ENCODE measurements around the gene VPS13D.

The VPS13D gene

DNA sequence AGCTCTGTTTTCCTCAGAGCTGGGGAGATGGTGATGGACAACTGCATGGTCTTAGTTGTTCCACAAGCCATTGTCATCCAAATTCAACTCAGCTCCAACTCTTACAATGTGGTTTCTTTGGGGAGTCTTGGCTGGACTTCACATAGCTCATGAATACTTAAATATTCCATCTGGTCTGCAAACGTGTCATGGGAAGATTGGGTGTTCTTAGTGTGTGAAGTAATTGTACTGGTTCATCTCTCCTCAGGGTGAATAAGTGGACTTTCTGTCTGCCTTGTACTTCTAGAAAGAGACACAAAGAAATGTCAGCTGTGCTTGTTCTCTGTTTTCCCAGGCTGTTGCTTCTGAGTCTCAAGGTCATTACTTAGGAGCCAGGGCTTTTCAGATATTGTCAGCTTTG lies 106.6 kb downstream of the VPS13D start:
- TF ChIP-seq, protein P1, sequence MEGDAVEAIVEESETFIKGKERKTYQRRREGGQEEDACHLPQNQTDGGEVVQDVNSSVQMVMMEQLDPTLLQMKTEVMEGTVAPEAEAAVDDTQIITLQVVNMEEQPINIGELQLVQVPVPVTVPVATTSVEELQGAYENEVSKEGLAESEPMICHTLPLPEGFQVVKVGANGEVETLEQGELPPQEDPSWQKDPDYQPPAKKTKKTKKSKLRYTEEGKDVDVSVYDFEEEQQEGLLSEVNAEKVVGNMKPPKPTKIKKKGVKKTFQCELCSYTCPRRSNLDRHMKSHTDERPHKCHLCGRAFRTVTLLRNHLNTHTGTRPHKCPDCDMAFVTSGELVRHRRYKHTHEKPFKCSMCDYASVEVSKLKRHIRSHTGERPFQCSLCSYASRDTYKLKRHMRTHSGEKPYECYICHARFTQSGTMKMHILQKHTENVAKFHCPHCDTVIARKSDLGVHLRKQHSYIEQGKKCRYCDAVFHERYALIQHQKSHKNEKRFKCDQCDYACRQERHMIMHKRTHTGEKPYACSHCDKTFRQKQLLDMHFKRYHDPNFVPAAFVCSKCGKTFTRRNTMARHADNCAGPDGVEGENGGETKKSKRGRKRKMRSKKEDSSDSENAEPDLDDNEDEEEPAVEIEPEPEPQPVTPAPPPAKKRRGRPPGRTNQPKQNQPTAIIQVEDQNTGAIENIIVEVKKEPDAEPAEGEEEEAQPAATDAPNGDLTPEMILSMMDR (IDR thresholded peaks at IDR 0.05; ENCODE audit: low read depth, low read length), result no peak
- in situ Hi-C loops (cut with HindIII; ENCODE audit: low sequenced_read_pairs), result no loop called here
- no peak overlapping the region for H3K4me3 ChIP-seq (ENCODE audit: low read depth, low read length)
- DNase-seq (ENCODE audit: low read depth, low spot score), result peak; percentile 44

DNA sequence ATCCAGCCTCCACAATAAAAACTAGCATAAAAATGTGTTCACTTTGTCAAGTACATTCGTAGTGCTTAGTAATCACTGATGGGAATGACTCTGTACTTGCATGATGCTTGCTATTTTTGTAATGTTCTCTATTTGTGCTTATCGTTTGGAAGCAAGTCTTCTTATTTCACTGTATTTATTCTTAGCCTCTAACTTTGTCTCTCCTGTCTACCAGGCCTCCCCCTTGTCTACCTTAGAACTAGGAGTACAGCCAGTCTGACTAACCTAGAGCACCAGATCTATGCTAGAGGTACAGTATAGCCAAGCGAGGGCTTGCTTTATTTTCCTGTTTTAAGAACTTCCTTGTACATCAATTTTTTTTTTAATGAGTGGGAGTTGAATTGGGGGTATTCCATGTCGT lies 108.2 kb downstream of the VPS13D start:
- TF ChIP-seq, protein P1 (IDR thresholded peaks at IDR 0.05; ENCODE audit: low read depth, low read length), result no peak
- in situ Hi-C loops (cut with HindIII; ENCODE audit: low sequenced_read_pairs), result no loop called here
- no peak overlapping the region for H3K4me3 ChIP-seq (ENCODE audit: low read depth, low read length)
- DNase-seq (ENCODE audit: low read depth, low spot score), result no peak

DNA sequence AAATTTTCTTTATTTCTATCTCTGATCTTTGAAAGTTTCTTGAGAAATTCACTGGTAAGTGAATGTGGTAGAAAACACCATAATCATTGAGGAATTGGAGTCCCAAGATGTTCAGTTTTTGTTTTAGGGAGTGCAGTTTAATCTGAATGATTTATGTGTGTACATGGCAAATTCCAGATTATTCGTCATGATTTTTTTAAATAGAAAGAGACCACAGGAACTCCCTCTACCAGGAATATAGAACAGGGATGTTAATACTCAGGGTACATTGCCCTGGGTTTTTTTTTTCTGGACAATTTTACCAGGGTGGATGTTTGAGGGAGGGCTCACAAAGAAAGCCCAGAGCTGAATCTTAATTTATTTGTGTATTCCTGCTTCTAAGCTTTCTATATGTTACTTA lies 109.0 kb downstream of the VPS13D start:
- no peak overlapping the region for H3K4me3 ChIP-seq (ENCODE audit: low read depth, low read length)
- in situ Hi-C loops (cut with HindIII; ENCODE audit: low sequenced_read_pairs), result no loop called here
- TF ChIP-seq, protein P1 (IDR thresholded peaks at IDR 0.05; ENCODE audit: low read depth, low read length), result no peak
- DNase-seq (ENCODE audit: low read depth, low spot score), result no peak

DNA sequence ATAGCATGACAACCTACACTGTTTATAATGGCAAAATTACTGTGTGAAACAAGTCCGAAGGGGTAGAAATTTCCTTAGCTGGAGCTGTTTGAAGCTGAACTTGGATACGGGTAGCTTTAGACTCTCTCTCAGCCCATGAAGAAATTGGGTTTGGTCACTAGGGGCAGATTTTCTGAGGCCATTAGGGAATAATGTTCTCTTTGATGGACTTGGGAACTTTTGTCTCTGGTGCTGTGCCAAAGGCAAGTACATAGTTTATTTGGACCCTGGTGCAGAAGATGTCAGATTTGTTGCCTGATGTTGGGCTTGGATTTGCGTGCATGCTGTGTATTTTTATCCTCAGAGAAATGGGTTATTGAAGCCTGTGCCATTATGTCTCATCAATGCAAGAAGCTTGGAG lies 109.6 kb downstream of the VPS13D start:
- DNase-seq (ENCODE audit: low read depth, low spot score), result no peak
- TF ChIP-seq, protein P1 (IDR thresholded peaks at IDR 0.05; ENCODE audit: low read depth, low read length), result peak; percentile 35
- in situ Hi-C loops (cut with HindIII; ENCODE audit: low sequenced_read_pairs), result no loop called here
- H3K4me3 ChIP-seq (ENCODE audit: low read depth, low read length), result no peak overlapping the region

DNA sequence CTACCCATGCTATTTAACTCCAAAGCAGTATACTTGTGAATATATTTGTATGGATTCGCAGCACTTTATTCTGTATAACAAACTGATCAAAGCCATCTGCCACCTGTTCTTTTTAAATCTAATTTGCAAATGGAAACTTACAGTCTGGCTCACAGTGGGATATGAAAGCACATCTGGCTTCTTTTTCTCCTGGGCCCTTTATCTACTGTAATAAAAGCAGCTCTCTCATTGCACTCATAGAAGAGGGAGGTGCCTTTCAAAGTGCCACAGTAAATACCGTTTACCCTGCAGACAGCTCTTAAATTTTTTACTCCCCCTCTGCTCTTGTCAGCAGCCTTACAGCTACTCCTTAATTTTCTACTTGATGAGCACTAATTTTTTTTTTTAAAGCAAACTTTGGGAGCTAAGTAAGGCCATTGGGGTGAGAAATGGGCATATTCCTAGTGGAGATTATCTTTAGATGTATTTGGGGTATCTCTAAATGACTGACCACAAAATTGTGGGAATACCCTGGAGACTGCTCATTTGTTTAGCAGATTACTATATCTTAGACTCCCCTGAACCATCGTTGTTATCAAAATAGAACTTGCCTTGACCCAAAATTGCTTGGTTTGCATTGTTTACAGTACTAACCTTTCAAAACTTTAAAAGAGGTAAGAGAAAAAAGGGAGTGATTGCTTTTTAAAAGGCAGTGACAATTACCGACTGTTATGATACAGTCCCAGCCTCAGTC lies 110.1 kb downstream of the VPS13D start:
- no peak for DNase-seq (ENCODE audit: low read depth, low spot score)
- TF ChIP-seq, protein P1 (IDR thresholded peaks at IDR 0.05; ENCODE audit: low read depth, low read length), result no peak
- no peak overlapping the region for H3K4me3 ChIP-seq (ENCODE audit: low read depth, low read length)
- in situ Hi-C loops (cut with HindIII; ENCODE audit: low sequenced_read_pairs), result no loop called here

DNA sequence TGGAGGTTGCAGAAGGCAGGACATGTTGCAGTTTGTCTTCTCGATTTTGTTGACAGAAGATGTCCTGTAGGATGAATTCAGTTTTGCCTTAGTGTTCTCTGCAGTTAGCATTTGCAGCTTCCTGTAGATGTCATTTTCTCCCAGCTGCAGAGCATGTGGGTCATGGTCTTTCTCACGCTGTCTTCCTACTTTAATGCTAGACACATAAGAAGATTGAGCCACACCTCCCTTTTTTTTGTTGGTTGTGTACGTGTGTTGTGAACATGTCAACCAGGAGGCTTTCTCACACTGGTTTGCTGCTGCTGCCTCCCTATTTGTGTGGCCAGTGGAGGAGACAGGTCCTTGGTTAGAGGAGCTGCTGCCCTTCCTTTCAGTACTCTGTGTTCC lies 110.7 kb downstream of the VPS13D start:
- no peak overlapping the region for H3K4me3 ChIP-seq (ENCODE audit: low read depth, low read length)
- in situ Hi-C loops (cut with HindIII; ENCODE audit: low sequenced_read_pairs), result no loop called here
- no peak for DNase-seq (ENCODE audit: low read depth, low spot score)
- TF ChIP-seq, protein P1 (IDR thresholded peaks at IDR 0.05; ENCODE audit: low read depth, low read length), result no peak
